A673 (cell line): Measurements from ENCODE around the gene CHAF1A. TPM values are rescaled to one million over a fixed set of nuclear protein-coding genes. Genes with fewer than 3 reads are reported as not detected.

Source experiments
- BruUV-seq: library from RNA; stranded (reverse); fragments of 400-500 nt; replicated peaks from 2 replicates; lab custom pipeline; 2021; lab: Mats Ljungman, UMichigan
- CTCF ChIA-PET: fragments of 300-600 bp; sonication (Branson Sonifier 250); formaldehyde crosslinking; loops from one replicate; lab custom pipeline; 2022; ENCODE audit warnings: antibody characterized with exemption; lab: Charles Lee
- POLR2A ChIA-PET: fragments of 300-600 bp; sonication (Branson Sonifier 250); formaldehyde crosslinking; loops from one replicate; lab custom pipeline; 2022; ENCODE audit warnings: antibody characterized with exemption; ENCODE audit not compliant: low non-redundant PET; lab: Charles Lee
- DNase-seq: peaks from one replicate; pipeline ENCODE4 v3.0.0-alpha.2; 2015; ENCODE audit warnings: low spot score
- H3K27ac ChIP-seq: fragments of 200-600 bp; sonication (generic); 2 replicates; pipeline ENCODE4 v1.5.1; 2016; ENCODE audit warnings: mixed run types, low read depth, mild to moderate bottlenecking, mixed read lengths, antibody characterized with exemption, low read length; ENCODE audit not compliant: poor library complexity, severe bottlenecking
- H3K27me3 ChIP-seq: fragments of 200-600 bp; sonication (generic); replicated peaks from 2 replicates; pipeline ENCODE4 v1.6.1; 2017; ENCODE audit warnings: mixed run types, low read depth, mild to moderate bottlenecking, mixed read lengths, antibody characterized with exemption, low read length; ENCODE audit not compliant: insufficient read depth, poor library complexity
- H3K36me3 ChIP-seq: fragments of 200-600 bp; sonication (generic); 2 replicates; pipeline ENCODE4 v1.6.1; 2016; ENCODE audit warnings: mixed run types, mild to moderate bottlenecking, mixed read lengths, antibody characterized with exemption, low read length; ENCODE audit not compliant: insufficient read depth, poor library complexity, severe bottlenecking
- H3K4me1 ChIP-seq: fragments of 200-600 bp; sonication (generic); 2 replicates; pipeline ENCODE4 v1.6.1; 2017; ENCODE audit warnings: mixed run types, mild to moderate bottlenecking, mixed read lengths, antibody characterized with exemption, low read length; ENCODE audit not compliant: insufficient read depth, poor library complexity, severe bottlenecking
- H3K4me3 ChIP-seq: fragments of 200-600 bp; sonication (generic); 2 replicates; pipeline ENCODE4 v1.5.1; 2016; ENCODE audit warnings: low read depth, mixed run types, mild to moderate bottlenecking, mixed read lengths, low read length; ENCODE audit not compliant: poor library complexity, severe bottlenecking
- H3K9me3 ChIP-seq: fragments of 200-600 bp; sonication (generic); 2 replicates; pipeline ENCODE4 v1.6.1; 2016; ENCODE audit warnings: mixed run types, low read depth, mild to moderate bottlenecking, mixed read lengths, antibody characterized with exemption, low read length; ENCODE audit not compliant: poor library complexity, severe bottlenecking
- CTCF ChIP-seq: fragments of 300-800, 200-600 bp; sonication (generic); conservative IDR thresholded peaks from 2 replicates; pipeline ENCODE4 v1.5.1; 2017; ENCODE audit warnings: low read depth, mild to moderate bottlenecking, antibody characterized with exemption, low read length, moderate library complexity, mixed read lengths
- EZH2 ChIP-seq: fragments of 200-600 bp; sonication (generic); IDR thresholded peaks from 2 replicates; pipeline ENCODE4 v1.6.1; 2017; ENCODE audit warnings: borderline replicate concordance, low read depth, mild to moderate bottlenecking, mixed read lengths, antibody characterized with exemption, low read length; ENCODE audit not compliant: poor library complexity, severe bottlenecking
- intact Hi-C: fragments of 100-400 bp; cut with micrococcal nuclease; formaldehyde crosslinking; loops from one replicate; pipeline ENCODE4 v1.10.0; 2022; ENCODE audit not compliant: unreplicated experiment
- total RNA-seq: library from RNA; stranded (reverse); gene quantifications from 2 replicates; pipeline ENCODE4 v1.2.3, GENCODE V29; 2021

CHAF1A gene
- total RNA-seq, 1 experiment from 2014 or later = 115 TPM

GRCh38 chr19:4367781-4368127, 34.7 kb upstream of the CHAF1A start:
- POLR2A ChIA-PET = no interaction called here
- Histone ChIP-seq H3K4me1 (peaks cover 10% of the 10 kb centered on the region), H3K9me3 (no peaks in the 10 kb centered on the region), H3K4me3 (no peak overlapping the region), H3K36me3 (peaks cover 21% of the 10 kb centered on the region), H3K27me3 (no peaks in the 10 kb centered on the region), H3K27ac (peak overlapping the region; percentile 54)
- intact Hi-C loops = no loop called here
- BruUV-seq = no TSS peak
- CTCF ChIA-PET = no interaction called here
- no peak for TF ChIP-seq EZH2
- no peak for TF ChIP-seq CTCF
- no peak for DNase-seq

- TF ChIP-seq EZH2 (no peak), CTCF (no peak)
- ChIA-PET CTCF (no interaction called here), POLR2A (no interaction called here)
- no TSS peak for BruUV-seq
- intact Hi-C loops = no loop called here
- Histone ChIP-seq H3K27me3 (no peaks in the 10 kb centered on the region), H3K4me1 (peaks cover 10% of the 10 kb centered on the region), H3K4me3 (no peak overlapping the region), H3K9me3 (no peaks in the 10 kb centered on the region), H3K27ac (peak overlapping the region; percentile 54), H3K36me3 (peaks cover 19% of the 10 kb centered on the region)
- no peak for DNase-seq
These were observed 34.2 kb upstream of the CHAF1A start for GRCh38 chr19:4368128-4368820.

GRCh38 chr19:4369109-4369887, 33.1 kb upstream of the CHAF1A start:
- H3K27me3 ChIP-seq = no peaks in the 10 kb centered on the region
- DNase-seq = no peak
- TF ChIP-seq EZH2 (no peak), CTCF (no peak)
- H3K27ac ChIP-seq = peak overlapping the region; percentile 47
- no peak overlapping the region for H3K4me3 ChIP-seq
- no TSS peak for BruUV-seq
- H3K4me1 ChIP-seq = peaks cover 17% of the 10 kb centered on the region
- no peaks in the 10 kb centered on the region for H3K9me3 ChIP-seq
- CTCF ChIA-PET = no interaction called here
- peaks cover 12% of the 10 kb centered on the region for H3K36me3 ChIP-seq
- intact Hi-C loops = no loop called here
- POLR2A ChIA-PET = no interaction called here
